IMR-90 (cell line): ENCODE measurements around the gene DIP2C. TPM values are rescaled to one million over a fixed set of nuclear protein-coding genes. Genes with fewer than 3 reads are reported as not detected.

Experiments used
- ATAC-seq: fragments of 200-7000 bp; cut with Tn5 transposase; 2 replicates; pipeline ENCODE4 v1.9.1; 2020; ENCODE audit warnings: low read depth, mild to moderate bottlenecking, moderate library complexity
- BruUV-seq: library from RNA; stranded (reverse); fragments of 400-500 nt; replicated peaks from 2 replicates; lab custom pipeline; 2021; lab: Mats Ljungman, UMichigan
- CTCF ChIA-PET: fragments of 300-600 bp; formaldehyde crosslinking; extraction: SDS; loops from one replicate; lab custom pipeline; 2021; ENCODE audit warnings: antibody characterized with exemption; lab: Yijun Ruan, JAX
- POLR2A ChIA-PET: fragments of 300-600 bp; sonication (Branson Sonifier 250); formaldehyde crosslinking; loops from one replicate; lab custom pipeline; 2022; ENCODE audit warnings: antibody characterized with exemption; ENCODE audit not compliant: unreplicated experiment; lab: Charles Lee
- DNase-seq: peaks from one replicate; pipeline ENCODE4 v3.0.0; 2013
- H2AFZ ChIP-seq: replicated peaks from 2 replicates; pipeline ENCODE3; 2013; ENCODE audit warnings: low read length, mild to moderate bottlenecking; ENCODE audit not compliant: poor library complexity
- H2AK5ac ChIP-seq: 2 replicates; pipeline ENCODE4 v1.6.1; 2013; ENCODE audit warnings: low read depth, low read length, inconsistent platforms
- H2AK9ac ChIP-seq: replicated peaks from 2 replicates; pipeline ENCODE3; 2013; ENCODE audit warnings: mild to moderate bottlenecking, low read depth, low read length, moderate library complexity; ENCODE audit not compliant: poor library complexity
- H2BK120ac ChIP-seq: 2 replicates; pipeline ENCODE4 v1.6.1; 2013; ENCODE audit warnings: low read depth, low read length, inconsistent platforms
- H2BK15ac ChIP-seq: 3 replicates; pipeline ENCODE4 v1.6.1; 2013; ENCODE audit warnings: low read depth, low read length, inconsistent platforms
- H2BK20ac ChIP-seq: 2 replicates; pipeline ENCODE4 v1.6.1; 2013; ENCODE audit warnings: low read depth, mild to moderate bottlenecking, inconsistent platforms, low read length, moderate library complexity
- H2BK5ac ChIP-seq: 2 replicates; pipeline ENCODE4 v1.6.1; 2013; ENCODE audit warnings: mild to moderate bottlenecking, low read depth, low read length, inconsistent platforms; ENCODE audit not compliant: poor library complexity, severe bottlenecking
- H3K14ac ChIP-seq: replicated peaks from 2 replicates; pipeline ENCODE4 v1.6.1; 2013; ENCODE audit warnings: low read depth, low read length, inconsistent platforms
- H3K18ac ChIP-seq: 2 replicates; pipeline ENCODE4 v1.6.1; 2013; ENCODE audit warnings: low read depth, low read length, control low read depth
- H3K23ac ChIP-seq: 2 replicates; pipeline ENCODE4 v1.6.1; 2013; ENCODE audit warnings: low read depth, low read length, inconsistent platforms
- H3K27ac ChIP-seq: 2 replicates; pipeline ENCODE4 v1.5.1; 2013; ENCODE audit warnings: mild to moderate bottlenecking, control low read depth, low read length; ENCODE audit not compliant: insufficient read depth
- H3K27me3 ChIP-seq: 2 replicates; pipeline ENCODE4 v1.6.1; 2013; ENCODE audit warnings: low read length; ENCODE audit not compliant: control insufficient read depth, insufficient read depth
- H3K36me3 ChIP-seq: 2 replicates; pipeline ENCODE4 v1.6.1; 2013; ENCODE audit warnings: low read length, mixed read lengths; ENCODE audit not compliant: control insufficient read depth, insufficient read depth
- H3K4ac ChIP-seq: 2 replicates; pipeline ENCODE4 v1.6.1; 2013; ENCODE audit warnings: low read depth, low read length, inconsistent platforms
- H3K4me1 ChIP-seq: 2 replicates; pipeline ENCODE4 v1.6.1; 2013; ENCODE audit warnings: low read length, mixed read lengths; ENCODE audit not compliant: control insufficient read depth, insufficient read depth
- H3K4me2 ChIP-seq: 2 replicates; pipeline ENCODE4 v1.6.1; 2013; ENCODE audit warnings: low read depth, mild to moderate bottlenecking, control low read depth, low read length, moderate library complexity
- H3K4me3 ChIP-seq: 2 replicates; pipeline ENCODE4 v1.5.1; 2013; ENCODE audit warnings: low read depth, mild to moderate bottlenecking, control low read depth, low read length, moderate library complexity; ENCODE audit not compliant: insufficient read depth
- H3K56ac ChIP-seq: 2 replicates; pipeline ENCODE4 v1.6.1; 2013; ENCODE audit warnings: low read length, inconsistent platforms; ENCODE audit not compliant: insufficient read depth; ENCODE audit errors: extremely low read depth
- H3K79me1 ChIP-seq, 2 experiments: 2 replicates each; pipeline ENCODE4 v1.6.1; 2013; ENCODE audit warnings: low read length in 2 of 2, inconsistent platforms in 1 of 2, low read depth in 1 of 2
- H3K9ac ChIP-seq: 2 replicates; pipeline ENCODE4 v1.6.1; 2013; ENCODE audit warnings: low read depth, low read length, control low read depth
- H3K9me1 ChIP-seq: 2 replicates; pipeline ENCODE4 v1.6.1; 2013; ENCODE audit warnings: low read length, inconsistent platforms; ENCODE audit not compliant: insufficient read depth
- H3K9me3 ChIP-seq: 2 replicates; pipeline ENCODE4 v1.6.1; 2013; ENCODE audit warnings: low read length; ENCODE audit not compliant: control insufficient read depth, insufficient read depth
- H4K20me1 ChIP-seq: 2 replicates; pipeline ENCODE4 v1.6.1; 2013; ENCODE audit warnings: low read length, inconsistent platforms; ENCODE audit not compliant: insufficient read depth
- H4K5ac ChIP-seq: 2 replicates; pipeline ENCODE4 v1.6.1; 2013; ENCODE audit warnings: mild to moderate bottlenecking, low read depth, low read length, control low read depth
- H4K8ac ChIP-seq, 2 experiments: 2 replicates each; pipeline ENCODE4 v1.6.1; 2013; ENCODE audit warnings: low read depth in 2 of 2, low read length in 2 of 2, control low read depth in 1 of 2, inconsistent platforms in 1 of 2
- H4K91ac ChIP-seq: 2 replicates; pipeline ENCODE4 v1.6.1; 2013; ENCODE audit warnings: low read depth, low read length, inconsistent platforms; ENCODE audit not compliant: insufficient read depth
- CHD1 ChIP-seq: IDR thresholded peaks from 2 replicates; pipeline ENCODE4 v1.6.1; 2012; ENCODE audit warnings: low read depth, low read length, improper control_type of control experiment
- FOS ChIP-seq: fragments of 150-350 bp; IDR thresholded peaks from 2 replicates; pipeline ENCODE4 v1.6.1; 2016; ENCODE audit warnings: low read depth, low read length
- MAZ ChIP-seq: IDR thresholded peaks from 2 replicates; pipeline ENCODE4 v1.6.1; 2012; ENCODE audit warnings: low read depth, mild to moderate bottlenecking, low read length, improper control_type of control experiment, moderate library complexity, borderline replicate concordance
- MXI1 ChIP-seq: IDR thresholded peaks from 2 replicates; pipeline ENCODE4 v1.6.1; 2012; ENCODE audit warnings: low read depth, mild to moderate bottlenecking, low read length, moderate library complexity, borderline replicate concordance
- NFE2L2 ChIP-seq: fragments of 150-350 bp; IDR thresholded peaks from 2 replicates; pipeline ENCODE4 v1.6.1; 2016; ENCODE audit warnings: low read depth, mild to moderate bottlenecking, low read length
- POLR2A ChIP-seq: IDR thresholded peaks from 2 replicates; pipeline ENCODE4 v1.6.1; 2012; ENCODE audit warnings: mild to moderate bottlenecking, low read depth, low read length
- RCOR1 ChIP-seq: IDR thresholded peaks from 2 replicates; pipeline ENCODE4 v1.6.1; 2012; ENCODE audit warnings: mild to moderate bottlenecking, low read length, improper control_type of control experiment; ENCODE audit not compliant: insufficient replicate concordance
- RFX5 ChIP-seq: IDR thresholded peaks from 2 replicates; pipeline ENCODE4 v1.8.0; 2012; ENCODE audit warnings: low read depth, mild to moderate bottlenecking, low read length, moderate library complexity
- WGBS, 2 experiments: methylation state at CpG; one replicate each; pipeline versions ENCODE4 v1.1.5 to v1.1.7; 2013; ENCODE audit warnings: missing lambda C conversion rate in 2 of 2; ENCODE audit not compliant: insufficient read length in 1 of 2; ENCODE audit errors: extremely low coverage in 2 of 2; 5-methylcytosine and 5-hydroxymethylcytosine counted together
- dilution Hi-C: fragments of 300-500 bp; cut with HindIII; formaldehyde crosslinking; loops from one replicate; pipeline ENCODE4 v1.14.3; 2018; ENCODE audit warnings: low sequenced_read_pairs; ENCODE audit not compliant: unreplicated experiment
- in situ Hi-C: fragments of 300-500 bp; cut with MboI; formaldehyde crosslinking; loops from 3 replicates; pipeline ENCODE4 v1.14.3; 2019; ENCODE audit warnings: low sequenced_read_pairs, inconsistent platforms, mixed read lengths
- intact Hi-C: fragments of 100-400 bp; cut with micrococcal nuclease; formaldehyde crosslinking; loops from 2 replicates; pipeline ENCODE4 v1.10.0; 2022
- polyA plus RNA-seq, 3 experiments: library from polyadenylated mRNA; depleted of rRNA; stranded (reverse); fragments of >200 nt; gene quantifications; 2 replicates each; pipeline ENCODE4 v1.2.3, GENCODE V29; 2012; ENCODE audit warnings: low replicate concordance in 1 of 3
- total RNA-seq: library from RNA; depleted of rRNA; stranded (reverse); fragments of >200 nt; gene quantifications from 2 replicates; pipeline ENCODE4 v1.2.3, GENCODE V29; 2012
- TF ChIP-seq, protein P1 (sequence below): conservative IDR thresholded peaks from 2 replicates; pipeline ENCODE4 v1.5.1; 2012; ENCODE audit warnings: mild to moderate bottlenecking, low read depth, low read length, improper control_type of control experiment
- TF ChIP-seq, protein P2 (sequence below): fragments of 150-350 bp; IDR thresholded peaks from 2 replicates; pipeline ENCODE4 v1.6.1; 2016; ENCODE audit warnings: low read depth, mild to moderate bottlenecking, low read length, moderate library complexity, borderline replicate concordance

The DIP2C gene
- total and polyA plus RNA-seq, 2 of the 4 experiments (the other 2 are of a cell fraction), result 8.6 to 17.3 TPM

DNA sequence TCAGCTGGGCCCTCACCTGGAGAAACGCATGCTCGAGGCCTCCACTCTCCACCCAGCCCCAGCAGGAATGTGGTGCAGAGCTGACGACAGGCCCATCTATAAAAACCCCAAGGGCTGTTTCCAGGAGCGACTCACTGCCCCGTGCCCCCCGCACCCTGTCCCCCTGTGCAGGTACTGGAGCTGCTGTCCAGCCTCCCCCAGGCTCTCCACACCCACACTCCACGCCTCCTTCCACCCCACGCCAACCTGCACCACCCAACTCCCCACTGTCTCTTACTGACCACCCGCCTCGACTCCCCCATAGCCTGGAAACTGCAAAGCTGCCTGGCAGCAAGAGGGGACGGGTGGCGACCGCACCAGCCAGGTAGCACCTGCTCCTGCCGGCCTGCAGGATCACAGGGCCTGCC lies 43.3 kb downstream of the DIP2C start:
- Histone ChIP-seq H3K27me3 (no peaks in the 10 kb centered on the region), H3K9me3 (peaks cover 9% of the 10 kb centered on the region), H2AK5ac (no peak overlapping the region), H4K20me1 (peaks cover 81% of the 10 kb centered on the region), H3K56ac (no peak overlapping the region), H3K4me1 (peaks cover 14% of the 10 kb centered on the region), H4K5ac (no peak overlapping the region), H2BK20ac (no peak overlapping the region), H2AFZ (no peak overlapping the region), H3K4me2 (no peak overlapping the region), H2BK120ac (no peak overlapping the region), H2AK9ac (no peak overlapping the region), H3K79me1 (peaks cover 31 to 80% of the 10 kb centered on the region in 2 experiments), H3K14ac (no peak overlapping the region), H4K91ac (no peak overlapping the region), H2BK5ac (no peak overlapping the region), H3K4ac (no peak overlapping the region), H3K9ac (no peak overlapping the region), H4K8ac (no peak overlapping the region), H3K23ac (no peak overlapping the region), H3K18ac (no peak overlapping the region), H2BK15ac (no peak overlapping the region), H3K27ac (no peak overlapping the region), H3K9me1 (peaks cover 29% of the 10 kb centered on the region), H3K4me3 (no peak overlapping the region), H3K36me3 (0 out of 2 replicates have a peak, but pooled peaks cover 1% of the 10 kb centered on the region)
- ChIA-PET CTCF (no interaction called here), POLR2A (no interaction called here)
- BruUV-seq, result no TSS peak
- dilution Hi-C loops (no loop called here), intact Hi-C loops (no loop called here), in situ Hi-C loops (no loop called here)
- TF ChIP-seq, protein P1, sequence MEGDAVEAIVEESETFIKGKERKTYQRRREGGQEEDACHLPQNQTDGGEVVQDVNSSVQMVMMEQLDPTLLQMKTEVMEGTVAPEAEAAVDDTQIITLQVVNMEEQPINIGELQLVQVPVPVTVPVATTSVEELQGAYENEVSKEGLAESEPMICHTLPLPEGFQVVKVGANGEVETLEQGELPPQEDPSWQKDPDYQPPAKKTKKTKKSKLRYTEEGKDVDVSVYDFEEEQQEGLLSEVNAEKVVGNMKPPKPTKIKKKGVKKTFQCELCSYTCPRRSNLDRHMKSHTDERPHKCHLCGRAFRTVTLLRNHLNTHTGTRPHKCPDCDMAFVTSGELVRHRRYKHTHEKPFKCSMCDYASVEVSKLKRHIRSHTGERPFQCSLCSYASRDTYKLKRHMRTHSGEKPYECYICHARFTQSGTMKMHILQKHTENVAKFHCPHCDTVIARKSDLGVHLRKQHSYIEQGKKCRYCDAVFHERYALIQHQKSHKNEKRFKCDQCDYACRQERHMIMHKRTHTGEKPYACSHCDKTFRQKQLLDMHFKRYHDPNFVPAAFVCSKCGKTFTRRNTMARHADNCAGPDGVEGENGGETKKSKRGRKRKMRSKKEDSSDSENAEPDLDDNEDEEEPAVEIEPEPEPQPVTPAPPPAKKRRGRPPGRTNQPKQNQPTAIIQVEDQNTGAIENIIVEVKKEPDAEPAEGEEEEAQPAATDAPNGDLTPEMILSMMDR, result no peak
- TF ChIP-seq MAZ, result no peak
- TF ChIP-seq MXI1, result no peak
- TF ChIP-seq NFE2L2, result no peak
- TF ChIP-seq CHD1, result no peak
- TF ChIP-seq FOS, result no peak
- TF ChIP-seq RCOR1, result no peak
- TF ChIP-seq POLR2A, result no peak
- TF ChIP-seq RFX5, result no peak
- TF ChIP-seq, protein P2, sequence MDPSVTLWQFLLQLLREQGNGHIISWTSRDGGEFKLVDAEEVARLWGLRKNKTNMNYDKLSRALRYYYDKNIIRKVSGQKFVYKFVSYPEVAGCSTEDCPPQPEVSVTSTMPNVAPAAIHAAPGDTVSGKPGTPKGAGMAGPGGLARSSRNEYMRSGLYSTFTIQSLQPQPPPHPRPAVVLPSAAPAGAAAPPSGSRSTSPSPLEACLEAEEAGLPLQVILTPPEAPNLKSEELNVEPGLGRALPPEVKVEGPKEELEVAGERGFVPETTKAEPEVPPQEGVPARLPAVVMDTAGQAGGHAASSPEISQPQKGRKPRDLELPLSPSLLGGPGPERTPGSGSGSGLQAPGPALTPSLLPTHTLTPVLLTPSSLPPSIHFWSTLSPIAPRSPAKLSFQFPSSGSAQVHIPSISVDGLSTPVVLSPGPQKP, result no peak
- ATAC-seq (no peak), DNase-seq (no peak)
- 93% methylated on average over 3 of the region's 14 CpGs; no CpG with 5 or more reads in 1 of the 2 experiments for WGBS, 2 experiments
